Neural progenitor cell (in vitro differentiated cells): ENCODE results near the gene GLP1R. TPM values are rescaled to one million over a fixed set of nuclear protein-coding genes. Genes with fewer than 3 reads are reported as not detected.

Source experiments
- DNase-seq: peaks from one replicate; pipeline ENCODE4 v3.0.0-alpha.2; 2016; ENCODE audit warnings: low spot score
- H2AFZ ChIP-seq: fragments of 200-600 bp; sonication (generic); replicated peaks from 2 replicates; pipeline ENCODE4 v1.6.1; 2016; ENCODE audit warnings: antibody characterized with exemption
- H3F3A ChIP-seq: fragments of 200-600 bp; sonication (generic); 2 replicates; pipeline ENCODE4 v1.6.1; 2016; ENCODE audit warnings: antibody characterized with exemption, low read depth
- H3K27ac ChIP-seq: fragments of 200-600 bp; sonication (generic); 2 replicates; pipeline ENCODE4 v1.5.1; 2016; ENCODE audit warnings: mild to moderate bottlenecking
- H3K27me3 ChIP-seq: fragments of 200-600 bp; sonication (generic); 2 replicates; pipeline ENCODE4 v1.6.1; 2016; ENCODE audit warnings: mild to moderate bottlenecking, moderate library complexity
- H3K36me3 ChIP-seq: fragments of 200-600 bp; sonication (generic); 2 replicates; pipeline ENCODE4 v1.5.1; 2016
- H3K4me1 ChIP-seq: fragments of 200-600 bp; sonication (generic); 2 replicates; pipeline ENCODE4 v1.6.1; 2016; ENCODE audit warnings: mixed run types
- H3K4me2 ChIP-seq: fragments of 200-600 bp; sonication (generic); 2 replicates; pipeline ENCODE4 v1.6.1; 2016
- H3K4me3 ChIP-seq: fragments of 200-600 bp; sonication (generic); 2 replicates; pipeline ENCODE4 v1.5.1; 2016
- H3K79me2 ChIP-seq: fragments of 200-600 bp; sonication (generic); 2 replicates; pipeline ENCODE4 v1.6.1; 2016; ENCODE audit warnings: low read depth
- H3K9ac ChIP-seq: fragments of 200-600 bp; sonication (generic); 2 replicates; pipeline ENCODE4 v1.6.1; 2016
- H3K9me3 ChIP-seq: fragments of 200-600 bp; sonication (generic); 2 replicates; pipeline ENCODE4 v1.5.1; 2016; ENCODE audit warnings: low read depth
- H4K20me1 ChIP-seq: fragments of 200-600 bp; sonication (generic); 2 replicates; pipeline ENCODE4 v1.6.1; 2016; ENCODE audit warnings: low read depth
- H3K27ac Mint-ChIP-seq: 3 replicates; pipeline ENCODE4 v1.8.0; 2021; ENCODE audit warnings: mixed read lengths
- H3K27me3 Mint-ChIP-seq: 2 replicates; pipeline ENCODE4 v1.8.0; 2022; ENCODE audit warnings: low read depth, mild to moderate bottlenecking, inconsistent platforms, moderate library complexity, mixed read lengths; ENCODE audit not compliant: insufficient read depth
- H3K36me3 Mint-ChIP-seq: 3 replicates; pipeline ENCODE4 v1.8.0; 2021; ENCODE audit warnings: mixed read lengths
- H3K4me1 Mint-ChIP-seq: 3 replicates; pipeline ENCODE4 v1.8.0; 2021; ENCODE audit warnings: mixed read lengths
- H3K4me3 Mint-ChIP-seq: 3 replicates; pipeline ENCODE4 v1.8.0; 2021; ENCODE audit warnings: mild to moderate bottlenecking, moderate library complexity, mixed read lengths
- H3K9me3 Mint-ChIP-seq: 3 replicates; pipeline ENCODE4 v1.8.0; 2020; ENCODE audit warnings: mixed read lengths
- EZH2 ChIP-seq: fragments of 200-600 bp; sonication (generic); IDR thresholded peaks from 2 replicates; pipeline ENCODE4 v1.6.1; 2017; ENCODE audit warnings: antibody characterized with exemption, mild to moderate bottlenecking, moderate library complexity
- EZH2phosphoT487 ChIP-seq: fragments of 200-600 bp; sonication (generic); IDR thresholded peaks from 2 replicates; pipeline ENCODE4 v1.6.1; 2017; ENCODE audit warnings: antibody characterized with exemption
- total RNA-seq: library from RNA; depleted of rRNA; stranded (reverse); fragments of >200 nt; gene quantifications from 2 replicates; pipeline ENCODE4 v1.2.3, GENCODE V29; 2015; ENCODE audit warnings: low replicate concordance
- TF ChIP-seq, protein P1 (sequence below): fragments of 200-600 bp; sonication (generic); IDR thresholded peaks from 2 replicates; pipeline ENCODE4 v1.5.1; 2017; ENCODE audit warnings: antibody characterized with exemption, mild to moderate bottlenecking

Gene GLP1R
- total RNA-seq, 1 donor from 2014 or later = 0.82 TPM

DNA sequence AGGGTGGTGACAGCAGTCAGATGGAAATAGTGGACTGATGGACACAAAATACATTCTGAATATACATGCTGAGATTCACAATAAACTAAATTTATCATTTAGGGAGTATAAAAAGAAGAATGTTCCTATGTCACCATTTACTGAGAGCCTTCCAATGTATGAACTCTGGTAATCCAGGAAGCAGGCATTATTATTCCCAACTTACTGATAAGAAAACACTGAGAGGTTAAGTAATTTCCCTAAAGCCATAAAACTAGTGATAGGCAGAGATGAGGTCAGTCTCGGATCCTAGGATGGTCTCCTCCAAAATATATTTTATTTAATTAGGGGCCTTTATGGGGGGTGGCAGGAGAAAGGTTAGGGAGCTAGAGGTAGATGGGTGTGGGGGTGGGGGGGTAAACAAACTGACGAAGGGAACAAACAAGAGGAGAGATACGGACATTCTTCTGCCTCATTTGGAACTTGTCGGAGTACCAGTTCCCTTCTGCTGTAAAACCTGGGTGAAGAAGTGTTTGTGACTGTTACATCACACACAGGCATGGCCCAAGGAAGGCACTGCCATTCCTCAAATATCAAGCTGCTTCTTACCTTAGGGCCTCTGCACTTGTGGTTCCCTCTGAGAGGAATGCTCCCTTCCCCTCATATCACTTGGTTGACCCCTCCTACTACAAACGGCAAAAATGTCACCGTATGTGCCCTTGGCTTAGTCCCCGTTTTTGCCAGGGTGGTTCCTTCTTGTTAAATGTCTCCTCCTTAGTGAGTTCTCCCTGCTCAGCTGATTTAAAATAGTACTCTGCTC lies 59.7 kb downstream of the GLP1R start:
- Histone ChIP-seq H3K4me1 (peaks cover under 1% of the 10 kb centered on the region), H3K9me3 (no peaks in the 10 kb centered on the region), H3K36me3 (no peaks in the 10 kb centered on the region), H4K20me1 (no peaks in the 10 kb centered on the region), H3K4me2 (no peak overlapping the region), H3K9ac (no peak overlapping the region), H3F3A (no peaks in the 10 kb centered on the region), H3K79me2 (peaks cover under 1% of the 10 kb centered on the region), H2AFZ (no peak overlapping the region), H3K27me3 (no peaks in the 10 kb centered on the region), H3K27ac (no peak overlapping the region), H3K4me3 (no peak overlapping the region)
- H3K4me1 Mint-ChIP-seq = no peaks in the 10 kb centered on the region
- peaks cover 15% of the 10 kb centered on the region for H3K36me3 Mint-ChIP-seq
- no peaks in the 10 kb centered on the region for H3K27me3 Mint-ChIP-seq
- no peak overlapping the region for H3K27ac Mint-ChIP-seq
- TF ChIP-seq EZH2 = no peak
- TF ChIP-seq EZH2phosphoT487 = no peak
- TF ChIP-seq, protein P1, sequence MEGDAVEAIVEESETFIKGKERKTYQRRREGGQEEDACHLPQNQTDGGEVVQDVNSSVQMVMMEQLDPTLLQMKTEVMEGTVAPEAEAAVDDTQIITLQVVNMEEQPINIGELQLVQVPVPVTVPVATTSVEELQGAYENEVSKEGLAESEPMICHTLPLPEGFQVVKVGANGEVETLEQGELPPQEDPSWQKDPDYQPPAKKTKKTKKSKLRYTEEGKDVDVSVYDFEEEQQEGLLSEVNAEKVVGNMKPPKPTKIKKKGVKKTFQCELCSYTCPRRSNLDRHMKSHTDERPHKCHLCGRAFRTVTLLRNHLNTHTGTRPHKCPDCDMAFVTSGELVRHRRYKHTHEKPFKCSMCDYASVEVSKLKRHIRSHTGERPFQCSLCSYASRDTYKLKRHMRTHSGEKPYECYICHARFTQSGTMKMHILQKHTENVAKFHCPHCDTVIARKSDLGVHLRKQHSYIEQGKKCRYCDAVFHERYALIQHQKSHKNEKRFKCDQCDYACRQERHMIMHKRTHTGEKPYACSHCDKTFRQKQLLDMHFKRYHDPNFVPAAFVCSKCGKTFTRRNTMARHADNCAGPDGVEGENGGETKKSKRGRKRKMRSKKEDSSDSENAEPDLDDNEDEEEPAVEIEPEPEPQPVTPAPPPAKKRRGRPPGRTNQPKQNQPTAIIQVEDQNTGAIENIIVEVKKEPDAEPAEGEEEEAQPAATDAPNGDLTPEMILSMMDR = no peak
- H3K9me3 Mint-ChIP-seq = no peaks in the 10 kb centered on the region
- DNase-seq = no peak
- no peak overlapping the region for H3K4me3 Mint-ChIP-seq

DNA sequence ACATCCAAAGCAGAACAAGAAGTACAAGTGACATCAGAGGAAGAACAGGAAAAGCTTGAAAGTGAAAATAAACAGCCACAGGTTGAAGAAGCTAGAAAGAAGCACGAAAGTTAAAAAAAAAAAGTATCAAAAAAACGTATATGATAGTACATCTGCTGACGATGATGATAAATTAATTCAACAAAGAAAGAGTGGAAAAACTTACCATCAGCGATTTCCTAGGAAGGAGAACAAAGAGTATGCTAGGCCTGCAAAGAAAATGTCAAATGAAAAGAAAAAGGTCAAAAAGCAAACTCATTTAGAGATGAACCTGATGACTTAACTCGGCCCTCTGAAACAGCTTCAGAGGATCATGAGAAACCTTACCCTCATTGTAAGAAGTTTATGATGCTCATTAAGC lies 62.7 kb downstream of the GLP1R start:
- H3K9me3 ChIP-seq = no peaks in the 10 kb centered on the region
- Mint-ChIP-seq H3K27me3 (no peaks in the 10 kb centered on the region), H3K27ac (no peak overlapping the region), H3K4me1 (peaks cover 9% of the 10 kb centered on the region), H3K36me3 (peaks cover 4% of the 10 kb centered on the region), H3K4me3 (no peak overlapping the region), H3K9me3 (no peaks in the 10 kb centered on the region)
- H3K4me2 ChIP-seq = no peak overlapping the region
- no peak overlapping the region for H2AFZ ChIP-seq
- no peaks in the 10 kb centered on the region for H3F3A ChIP-seq
- H3K9ac ChIP-seq = no peak overlapping the region
- H3K27ac ChIP-seq = no peak overlapping the region
- peaks cover 4% of the 10 kb centered on the region for H3K79me2 ChIP-seq
- no peak for DNase-seq
- H3K4me3 ChIP-seq = no peak overlapping the region
- H3K4me1 ChIP-seq = peaks cover 12% of the 10 kb centered on the region
- no peaks in the 10 kb centered on the region for H3K36me3 ChIP-seq
- H4K20me1 ChIP-seq = no peaks in the 10 kb centered on the region
- TF ChIP-seq, protein P1 = no peak
- TF ChIP-seq EZH2 = no peak
- TF ChIP-seq EZH2phosphoT487 = no peak
- H3K27me3 ChIP-seq = peaks cover 7% of the 10 kb centered on the region

DNA sequence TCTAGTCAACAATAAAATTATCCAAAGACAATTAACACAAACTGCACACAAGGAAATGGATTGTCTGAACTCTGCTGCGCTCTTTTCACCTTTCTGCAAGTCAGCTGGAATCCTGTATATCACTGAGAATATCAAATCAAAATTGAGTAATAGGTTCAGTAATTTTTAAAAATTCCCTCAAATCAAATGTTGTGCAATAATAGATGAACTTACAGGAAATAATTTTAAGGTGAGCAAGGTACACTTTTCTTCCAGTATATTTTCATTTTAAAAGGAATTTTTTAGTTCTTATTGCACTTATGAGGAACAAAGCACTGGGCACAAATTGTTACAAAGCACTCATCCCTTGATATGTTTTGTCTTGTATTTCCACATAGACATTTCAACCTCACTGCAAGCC lies 65.2 kb downstream of the GLP1R start:
- TF ChIP-seq EZH2phosphoT487 (no peak), EZH2 (no peak)
- TF ChIP-seq, protein P1 = no peak
- Histone ChIP-seq H4K20me1 (no peaks in the 10 kb centered on the region), H3K27me3 (peaks cover 7% of the 10 kb centered on the region), H3F3A (no peaks in the 10 kb centered on the region), H2AFZ (no peak overlapping the region), H3K4me3 (peak overlapping the region; percentile 60), H3K9me3 (no peaks in the 10 kb centered on the region), H3K27ac (no peak overlapping the region), H3K4me1 (peaks cover 12% of the 10 kb centered on the region), H3K79me2 (peaks cover 4% of the 10 kb centered on the region), H3K9ac (no peak overlapping the region), H3K4me2 (peak overlapping the region; percentile 91), H3K36me3 (no peaks in the 10 kb centered on the region)
- no peak overlapping the region for H3K27ac Mint-ChIP-seq
- no peaks in the 10 kb centered on the region for H3K9me3 Mint-ChIP-seq
- H3K4me1 Mint-ChIP-seq = peaks cover 12% of the 10 kb centered on the region
- H3K27me3 Mint-ChIP-seq = no peaks in the 10 kb centered on the region
- H3K4me3 Mint-ChIP-seq = peak overlapping the region; percentile 88
- H3K36me3 Mint-ChIP-seq = no peaks in the 10 kb centered on the region
- DNase-seq = no peak
